Activated CD4-positive, alpha-beta T cell treated with anti-CD3 and anti-CD28 coated beads, Interleukin-2, amount 50 U/mL, for 1 hour (primary cell): ENCODE results near the gene XPO1.
"Not testable (repeated sequence)": the region's sequence is repeated elsewhere in the genome, so short reads cannot be mapped to it uniquely, and the experiment has no call there.

Experiments
- DNase-seq: peaks from one replicate; pipeline ENCODE4 v3.0.0-alpha.2; 2020

XPO1 gene

DNA sequence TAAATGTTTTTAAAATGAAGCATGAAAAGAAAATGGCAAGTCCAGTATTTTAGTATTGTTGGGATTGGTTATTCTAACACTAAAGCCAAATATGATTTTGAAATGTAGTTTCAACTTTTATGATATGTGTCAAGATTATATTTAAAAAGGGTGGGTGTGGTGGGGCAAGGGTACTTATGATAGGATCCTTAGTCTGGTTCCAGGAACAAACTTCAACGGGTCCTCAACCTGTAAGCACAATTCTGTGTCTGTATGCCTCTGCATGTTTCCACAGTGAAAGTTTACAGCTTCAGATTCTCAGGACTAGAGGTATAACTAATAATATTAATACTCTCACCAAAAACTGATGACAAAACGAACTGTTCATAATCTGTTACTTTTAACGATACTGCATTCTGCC, 73.1 kb downstream of the XPO1 start:
- DNase-seq, result no peak

DNA sequence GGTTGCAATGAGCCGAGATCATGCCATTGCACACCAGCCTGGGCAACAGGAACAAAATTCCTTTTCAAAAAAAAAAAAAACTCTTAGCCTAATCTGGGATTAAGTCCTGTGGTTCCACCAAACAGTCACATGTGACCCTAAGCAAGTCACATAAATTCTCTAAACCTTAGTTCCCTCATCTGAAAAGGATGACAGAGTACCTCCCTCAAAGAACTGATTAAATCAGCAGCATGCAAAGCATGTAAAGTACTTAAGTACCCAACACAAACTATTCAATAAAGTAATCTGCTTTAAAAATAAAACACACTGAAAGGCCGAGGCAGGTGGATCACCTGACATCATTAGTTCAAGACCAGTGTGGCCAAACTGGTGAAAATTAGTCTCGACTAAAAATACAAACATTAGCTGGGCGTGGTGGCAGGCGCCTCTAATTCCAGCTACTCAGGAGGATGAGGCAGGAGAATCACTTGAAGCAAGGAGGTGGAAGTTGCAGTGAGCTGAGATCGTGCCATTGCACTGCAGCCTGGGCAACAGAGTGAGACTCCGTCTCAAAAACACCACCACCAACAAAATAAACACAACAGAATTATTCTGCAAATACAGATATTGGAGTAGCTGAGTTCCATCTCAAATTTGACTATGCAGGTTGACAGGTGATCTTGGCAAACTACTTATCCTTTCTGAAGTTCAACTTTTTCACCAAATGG, 74.2 kb downstream of the XPO1 start:
- DNase-seq, result no peak

DNA sequence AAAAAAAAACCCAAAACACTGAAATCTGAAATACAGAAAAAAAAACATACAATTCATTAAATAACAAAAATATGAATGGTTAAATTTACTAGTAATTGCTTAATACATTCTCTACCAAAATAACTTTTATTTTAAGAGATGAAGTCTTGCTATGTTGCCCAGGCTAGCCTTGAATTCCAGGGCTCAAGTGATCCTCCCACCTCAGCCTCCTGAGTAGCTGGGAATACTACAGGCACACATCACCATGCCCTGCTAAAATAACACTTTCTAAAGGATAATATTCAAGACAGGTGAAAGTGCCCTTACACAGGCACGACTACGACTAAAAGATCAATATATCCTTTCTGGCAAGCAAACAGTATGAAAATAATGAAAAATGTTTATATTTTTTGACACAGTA, 76.8 kb downstream of the XPO1 start:
- DNase-seq, result no peak

DNA sequence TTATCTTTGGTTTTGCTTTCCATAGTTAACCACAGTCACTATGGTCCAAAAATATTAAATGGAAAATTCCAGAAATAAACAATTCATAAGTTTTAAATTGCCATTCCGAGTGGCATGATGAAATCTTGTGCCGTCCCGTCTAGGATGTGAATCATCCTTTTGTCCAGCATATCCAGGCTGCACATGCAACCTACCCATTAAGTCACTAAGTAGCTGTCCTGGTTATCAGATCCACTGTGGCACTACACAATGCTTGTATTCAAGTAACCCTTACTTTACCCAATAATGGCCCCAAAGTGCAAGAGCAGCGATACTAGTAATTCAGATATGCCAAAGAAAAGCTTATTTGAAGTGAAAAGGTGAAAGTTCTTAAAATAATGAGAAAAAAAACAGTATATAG, 78.0 kb downstream of the XPO1 start:
- DNase-seq, result no peak

DNA sequence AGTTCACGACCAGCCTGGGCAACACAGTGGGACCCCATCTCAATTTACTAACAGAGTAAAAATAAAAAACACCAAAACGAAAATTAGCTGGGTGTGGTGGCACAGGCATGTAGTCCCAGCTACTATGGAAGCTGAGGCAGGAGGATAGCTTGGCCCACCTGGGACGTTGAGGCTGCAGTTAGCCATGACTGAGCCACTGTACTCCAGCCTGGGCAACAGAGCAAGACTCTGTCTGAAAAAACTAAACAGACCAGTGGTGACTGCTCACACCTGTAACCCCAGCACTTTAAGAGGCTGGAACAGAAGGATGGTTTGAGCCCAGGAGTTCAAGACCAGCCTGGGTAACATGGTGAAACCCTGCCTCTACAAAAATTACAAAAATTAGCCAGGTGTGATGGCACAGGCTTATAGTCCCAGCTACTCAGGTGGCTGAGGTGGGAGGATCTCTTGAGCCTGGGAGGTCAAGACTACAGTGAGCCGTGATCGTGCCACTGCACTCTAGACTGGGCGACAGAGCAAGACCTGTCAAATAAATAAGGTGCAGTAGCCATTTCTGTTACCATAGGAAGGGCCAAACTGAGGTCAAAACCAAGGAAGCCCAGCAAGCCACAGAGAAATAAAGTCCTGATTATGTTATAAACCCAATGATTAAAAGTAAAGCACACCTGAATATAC, 81.3 kb downstream of the XPO1 start:
- no peak for DNase-seq

DNA sequence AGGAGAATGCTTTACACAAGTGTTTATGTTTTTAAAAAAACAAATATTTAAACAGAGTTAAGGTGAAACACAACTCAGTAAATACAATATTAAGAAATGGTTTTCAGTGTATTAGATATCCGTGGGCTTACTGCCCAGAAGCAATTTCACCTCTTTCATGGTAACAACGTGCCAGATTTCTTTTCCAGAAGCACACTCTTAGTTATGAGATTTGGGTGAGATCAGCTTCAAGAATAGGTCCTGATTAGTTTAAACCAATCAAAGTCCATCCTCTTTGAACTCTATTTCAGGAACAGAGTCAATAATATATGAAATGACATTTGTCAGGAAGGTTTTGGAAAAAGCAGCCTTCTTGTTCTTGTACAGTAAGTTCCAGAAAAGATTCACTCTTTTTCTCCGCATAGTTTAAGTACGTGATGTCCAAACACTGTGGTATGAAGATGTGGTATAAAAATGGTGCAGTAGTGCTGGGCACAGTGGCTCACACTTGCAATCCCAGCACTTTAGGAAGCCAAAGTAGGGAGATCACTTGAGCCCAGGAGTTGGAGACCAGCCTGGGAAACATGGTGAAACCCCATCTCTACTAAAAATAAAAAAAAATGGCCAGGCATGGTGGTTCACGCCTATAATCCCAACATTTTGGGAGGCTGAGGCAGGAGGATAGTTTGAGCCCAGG, 81.9 kb downstream of the XPO1 start:
- DNase-seq, result no peak

DNA sequence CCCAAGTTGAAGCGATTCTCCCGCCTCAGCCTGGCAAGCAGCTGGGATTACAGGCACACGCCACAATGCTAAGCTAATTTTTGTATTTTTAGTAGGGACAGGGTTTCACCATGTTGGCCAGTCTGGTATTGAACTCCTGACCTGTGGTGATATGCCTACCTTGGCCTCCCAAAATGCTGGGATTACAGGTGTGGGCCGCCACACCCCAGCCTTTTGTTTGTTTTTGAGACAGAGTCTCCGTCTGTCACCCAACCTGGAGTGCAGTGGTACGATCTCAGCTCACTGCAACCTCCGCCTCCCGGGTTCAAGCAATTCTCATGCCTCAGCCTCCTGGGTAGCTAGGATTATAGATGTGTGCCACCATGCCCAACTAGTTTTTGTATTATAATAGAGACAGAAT, 83.2 kb downstream of the XPO1 start:
- not testable (repeated sequence) for DNase-seq

DNA sequence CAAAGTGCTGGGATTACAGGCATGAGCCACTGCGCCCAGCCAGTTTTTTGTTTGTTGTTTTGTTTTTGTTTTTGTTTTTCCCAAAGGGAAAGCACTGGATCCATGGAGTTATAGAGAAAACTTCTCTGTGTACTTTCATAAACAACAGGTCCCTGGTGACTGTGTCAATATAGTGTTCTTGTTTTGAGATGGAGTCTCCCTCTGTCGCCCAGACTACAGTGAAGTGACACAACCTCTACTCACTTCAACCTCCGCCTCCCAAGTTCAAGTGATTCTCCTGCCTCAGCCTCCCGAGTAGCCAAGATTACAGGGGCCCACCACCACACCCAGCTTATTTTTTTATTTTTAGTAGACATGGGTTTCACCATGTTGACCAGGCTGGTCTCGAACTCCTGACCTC, 83.8 kb downstream of the XPO1 start:
- no peak for DNase-seq

DNA sequence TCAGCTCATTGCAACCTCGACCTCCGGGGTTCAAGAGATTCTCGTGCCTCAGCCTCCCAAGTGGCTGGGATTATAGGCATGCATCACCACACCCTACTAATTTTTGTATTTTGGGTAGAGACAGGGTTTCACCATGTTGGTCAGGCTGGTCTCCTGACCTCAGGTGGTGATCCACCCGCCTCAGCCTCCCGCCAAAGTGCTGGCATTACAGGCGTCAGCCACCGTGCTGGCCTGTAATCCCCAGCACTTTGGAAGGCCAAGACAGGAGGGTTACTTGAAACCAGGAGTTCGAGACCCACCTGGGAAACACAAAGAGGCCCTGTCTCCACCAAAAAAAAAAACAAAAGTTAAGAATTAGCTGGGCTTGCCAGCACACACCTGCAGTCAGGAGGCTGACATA, 85.8 kb downstream of the XPO1 start:
- no peak for DNase-seq

DNA sequence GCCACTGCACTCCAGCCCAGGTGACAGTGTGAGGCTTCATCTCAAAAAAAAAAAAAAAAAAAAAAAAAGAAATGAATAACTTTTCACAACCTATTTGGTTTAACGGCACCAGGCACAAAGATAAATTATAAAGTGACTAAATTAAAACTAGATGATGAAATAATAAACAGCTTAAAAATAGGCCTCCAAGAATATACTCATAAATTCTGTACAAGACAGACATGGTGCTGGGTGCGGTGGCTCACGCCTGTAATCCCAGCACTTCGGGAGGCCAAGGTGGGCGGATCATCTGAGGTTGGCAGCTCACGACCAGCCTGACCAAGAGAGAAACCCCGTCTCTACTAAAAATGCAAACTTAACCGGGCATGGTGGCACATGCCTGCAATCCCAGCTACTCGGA, 87.0 kb downstream of the XPO1 start:
- no peak for DNase-seq

DNA sequence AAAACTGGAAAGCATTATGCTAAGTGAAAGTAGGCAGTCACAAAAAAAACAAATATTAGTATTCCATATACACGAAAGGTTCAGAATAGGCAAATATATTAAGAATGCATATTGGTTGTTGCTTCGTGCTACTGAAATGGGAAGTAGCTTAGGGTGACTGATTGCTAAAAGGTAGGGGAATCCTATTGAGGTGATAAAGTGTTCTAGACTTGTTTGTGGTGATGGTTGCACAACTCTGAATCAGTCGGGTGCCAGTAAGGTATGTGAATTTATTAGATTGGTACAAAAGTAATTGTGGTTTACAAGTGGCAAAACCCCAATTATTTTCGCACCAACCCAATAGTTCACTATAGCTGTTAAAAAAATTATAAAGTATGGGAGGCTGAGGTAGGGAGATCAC, 88.0 kb downstream of the XPO1 start:
- DNase-seq, result no peak

DNA sequence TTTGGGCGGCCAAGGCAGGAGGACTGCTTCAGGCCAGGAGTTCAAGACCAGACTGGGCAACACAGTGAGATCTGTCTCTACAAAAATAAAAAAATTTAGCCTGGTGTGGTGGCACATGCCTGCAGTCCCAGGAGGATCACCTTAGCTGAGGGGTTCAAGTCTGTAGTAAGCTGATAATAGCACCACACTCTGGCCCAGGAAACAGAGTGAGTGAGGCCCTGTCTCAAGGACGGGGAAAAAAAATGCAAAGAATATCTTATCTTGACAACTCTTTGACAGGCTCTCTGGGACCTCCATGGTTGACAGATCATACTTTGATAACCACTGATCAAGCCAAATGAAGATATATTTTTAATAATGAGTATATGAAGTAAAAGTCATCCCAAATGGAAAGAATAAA, 89.9 kb downstream of the XPO1 start:
- DNase-seq, result no peak

DNA sequence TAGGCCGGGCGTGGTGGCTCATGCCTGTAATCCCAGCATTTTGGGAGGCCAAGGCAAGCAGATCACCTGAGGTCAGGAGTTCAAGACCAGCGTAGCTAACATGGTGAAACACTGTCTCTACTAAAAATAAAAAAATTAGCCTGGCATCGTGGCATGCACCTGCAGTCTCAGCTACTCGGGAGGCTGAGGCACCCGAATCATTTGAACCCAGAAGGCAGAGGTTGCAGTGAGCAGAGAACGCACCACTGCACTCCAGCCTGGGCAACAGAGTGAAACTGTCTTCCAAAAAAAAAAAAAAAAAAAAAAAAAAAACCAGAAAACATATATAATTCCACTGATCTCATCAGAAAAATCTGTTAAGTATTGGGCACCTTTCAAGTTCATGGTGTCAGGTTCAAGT, 91.2 kb downstream of the XPO1 start:
- DNase-seq, result not testable (repeated sequence)

DNA sequence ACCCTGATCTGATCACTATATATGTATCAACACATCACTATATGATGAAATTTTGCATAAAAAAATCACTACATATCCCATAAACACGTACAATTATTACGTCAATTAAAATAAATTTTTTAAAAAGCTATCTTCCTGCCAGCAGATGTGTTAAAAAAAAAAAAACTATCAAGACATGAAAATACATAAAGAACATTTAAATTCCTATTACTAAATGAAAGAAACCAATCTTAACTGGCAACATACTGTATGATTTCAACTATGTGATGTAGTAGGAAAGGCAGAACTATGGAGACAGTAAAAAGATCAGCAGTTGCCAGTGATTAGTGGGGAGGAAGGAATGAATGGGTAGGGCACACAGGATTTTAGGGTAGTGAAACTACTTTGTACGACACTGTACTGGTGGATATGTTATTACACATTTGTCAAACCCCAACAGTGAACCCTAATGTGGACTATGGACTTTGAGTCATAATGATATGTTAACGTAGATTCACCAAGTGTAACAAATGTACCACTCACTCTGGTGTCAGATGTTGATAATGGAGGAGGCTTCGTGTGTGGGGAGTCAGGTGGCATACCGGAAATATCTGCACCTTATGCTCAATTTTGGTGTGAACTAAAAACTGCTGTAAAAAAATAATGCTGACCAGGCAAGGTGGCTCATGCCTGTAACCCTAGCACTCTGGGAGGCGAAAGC, 94.7 kb downstream of the XPO1 start:
- no peak for DNase-seq

DNA sequence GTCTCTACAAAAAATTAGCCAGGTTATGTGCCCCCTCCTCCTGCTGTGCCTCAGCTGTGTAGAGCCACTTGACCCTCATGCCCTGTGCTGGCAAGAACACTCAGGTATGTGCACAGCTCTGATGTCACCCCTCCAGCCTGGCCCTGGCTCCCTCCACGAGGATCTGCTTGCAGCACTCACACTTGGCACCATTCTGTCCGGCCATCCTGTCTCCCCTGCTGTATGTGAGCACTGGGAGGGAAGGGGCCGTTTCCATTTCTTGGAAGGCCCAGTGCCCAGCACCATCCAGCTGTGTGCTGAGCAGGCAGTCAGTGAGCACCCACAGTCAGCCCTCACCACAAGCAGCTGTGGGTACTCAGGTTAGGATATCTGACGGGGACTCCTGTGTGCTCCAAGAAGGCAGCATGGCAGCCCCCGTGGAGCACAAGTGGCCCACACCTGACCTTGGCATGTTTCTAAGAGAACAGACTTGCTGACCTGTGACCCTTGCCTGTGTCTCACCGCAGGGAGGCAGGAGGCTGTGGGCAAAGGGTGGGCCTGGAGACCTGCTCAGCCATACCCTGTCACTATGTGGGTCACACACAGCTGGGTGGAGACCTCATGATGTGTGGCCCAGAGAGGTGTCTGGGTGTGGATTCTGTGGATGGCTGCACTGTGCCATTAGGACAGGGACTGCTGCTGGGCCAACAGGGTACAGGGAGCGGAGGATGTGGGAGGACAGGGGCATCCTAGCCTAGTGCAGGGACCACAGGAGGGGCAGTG, 98.7 kb downstream of the XPO1 start:
- no peak for DNase-seq

DNA sequence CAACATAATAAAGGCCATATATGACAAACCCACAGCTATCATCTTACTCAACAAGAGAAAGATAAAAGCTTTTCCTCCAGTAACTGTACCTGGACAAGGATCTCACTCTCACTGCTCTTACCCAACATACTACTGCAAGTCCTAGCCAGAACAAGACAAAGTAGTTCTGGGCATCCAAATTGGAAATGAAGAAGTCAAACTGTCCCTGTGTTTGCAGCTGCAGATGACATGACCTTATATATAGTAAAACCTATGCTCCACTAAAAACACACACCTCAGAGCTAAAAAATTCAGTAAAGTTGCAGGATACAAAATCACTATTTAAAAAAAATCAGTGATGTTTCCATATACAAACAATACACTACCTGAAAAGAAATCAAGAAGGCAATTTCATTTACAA, 99.5 kb downstream of the XPO1 start:
- DNase-seq, result no peak

DNA sequence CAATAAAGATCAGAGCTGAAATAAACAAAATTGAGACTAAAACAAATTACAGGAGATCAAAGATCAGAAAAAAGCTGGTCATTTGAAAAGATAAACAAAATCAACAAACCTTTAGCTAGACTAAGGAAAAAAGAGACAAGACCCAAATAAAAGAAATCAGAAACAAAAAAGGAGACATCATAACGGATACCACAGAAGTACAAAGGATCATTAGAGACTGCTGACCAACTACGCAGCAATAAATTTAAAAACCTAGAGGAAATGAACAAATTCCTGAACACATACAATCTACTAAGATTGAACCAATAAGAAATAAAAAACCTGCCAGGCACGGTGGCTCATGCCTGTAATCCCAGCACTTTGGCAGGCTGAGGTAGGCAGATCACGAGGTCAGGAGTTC, 101.0 kb downstream of the XPO1 start:
- no peak for DNase-seq

DNA sequence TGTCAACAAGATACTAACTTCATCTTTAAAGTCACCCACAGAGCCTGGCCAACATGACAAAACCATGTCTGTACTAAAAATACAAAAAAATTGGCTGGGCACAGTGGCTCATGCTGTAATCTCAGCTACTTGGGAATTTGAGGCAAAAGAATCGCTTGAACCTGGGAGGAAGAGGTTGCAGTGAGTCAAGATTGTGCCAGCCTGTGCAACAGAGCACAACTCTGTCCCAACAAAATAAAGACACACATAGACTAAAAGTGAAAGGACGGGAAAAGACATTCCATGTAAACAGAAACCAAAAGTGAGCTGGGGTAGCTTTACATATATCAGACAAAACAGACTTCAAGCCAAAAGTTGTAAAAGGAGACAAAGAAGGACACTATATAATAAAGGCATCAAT, 102.1 kb downstream of the XPO1 start:
- DNase-seq, result no peak

DNA sequence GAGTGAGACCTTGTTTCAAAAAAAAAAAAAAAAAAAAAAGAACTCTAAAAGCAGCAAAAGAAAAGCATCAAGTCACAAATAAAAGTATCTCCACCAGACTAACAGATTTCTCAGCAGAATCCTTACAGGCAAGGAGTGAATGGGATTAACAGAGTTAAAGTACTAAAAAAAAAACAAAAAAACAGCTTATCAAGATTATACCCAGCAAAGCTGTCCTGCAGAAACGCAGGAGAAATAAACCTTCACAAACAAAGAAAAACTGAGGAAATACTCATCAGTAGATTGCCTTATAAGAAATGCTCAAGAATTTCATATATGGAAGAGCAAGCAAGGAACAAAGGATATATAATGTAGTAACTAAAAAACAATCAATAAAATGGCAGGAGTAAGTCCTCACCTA, 102.9 kb downstream of the XPO1 start:
- no peak for DNase-seq

DNA sequence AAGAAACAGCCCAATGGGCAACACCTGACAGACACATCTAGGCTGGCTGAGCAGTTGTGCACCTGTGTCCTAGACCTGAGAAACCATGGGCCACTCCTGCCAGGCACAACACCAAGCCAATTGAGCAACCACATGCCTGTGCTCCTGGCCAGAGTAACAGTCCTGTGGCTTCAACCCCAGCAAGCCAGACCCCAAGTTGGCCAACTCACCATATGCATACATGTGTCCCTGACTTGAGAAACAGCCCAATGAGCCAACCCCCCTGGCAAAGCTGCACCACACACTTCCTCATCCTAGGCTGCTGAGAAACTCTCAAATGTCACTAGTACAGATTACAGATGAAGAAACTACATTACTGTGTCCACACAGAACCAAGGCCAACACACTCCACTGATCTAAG, 103.8 kb downstream of the XPO1 start:
- no peak for DNase-seq

DNA sequence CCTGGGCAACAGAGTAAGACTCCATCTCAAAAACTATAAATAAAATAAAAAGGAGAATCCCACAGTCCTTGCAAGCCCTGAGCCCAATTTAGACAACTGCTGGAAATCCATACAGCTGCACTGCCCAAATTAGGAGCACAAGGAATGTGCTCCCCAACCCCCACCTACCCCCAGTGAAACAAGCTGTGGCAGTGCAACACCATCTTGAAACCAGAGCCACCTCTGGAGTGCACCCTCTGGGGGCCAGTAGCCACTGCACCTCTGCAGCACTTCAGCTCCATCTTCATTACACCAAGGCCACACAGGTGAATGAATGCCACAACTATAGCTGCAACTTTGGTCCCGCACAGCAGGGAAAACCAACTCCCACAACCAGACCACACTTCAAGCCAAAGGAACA, 104.5 kb downstream of the XPO1 start:
- DNase-seq, result no peak

DNA sequence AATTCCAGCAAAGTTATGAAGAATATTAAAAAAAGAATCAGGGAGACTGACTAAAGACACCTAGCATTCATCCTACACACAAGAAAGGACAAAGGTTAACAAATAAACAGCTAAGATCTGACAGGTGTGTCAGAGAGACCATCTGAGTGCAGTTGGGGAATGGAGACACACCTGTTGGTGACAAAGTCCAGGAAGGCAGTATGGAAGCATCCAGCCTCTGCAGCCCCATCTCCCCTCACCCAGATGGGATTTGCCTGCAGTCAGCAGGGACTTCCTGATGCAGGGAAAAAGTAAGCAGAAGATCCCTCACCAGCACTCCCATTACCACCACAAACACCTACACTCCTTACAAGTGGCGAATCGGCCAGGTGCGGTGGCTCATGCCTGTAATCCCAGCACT, 105.2 kb downstream of the XPO1 start:
- DNase-seq, result no peak

DNA sequence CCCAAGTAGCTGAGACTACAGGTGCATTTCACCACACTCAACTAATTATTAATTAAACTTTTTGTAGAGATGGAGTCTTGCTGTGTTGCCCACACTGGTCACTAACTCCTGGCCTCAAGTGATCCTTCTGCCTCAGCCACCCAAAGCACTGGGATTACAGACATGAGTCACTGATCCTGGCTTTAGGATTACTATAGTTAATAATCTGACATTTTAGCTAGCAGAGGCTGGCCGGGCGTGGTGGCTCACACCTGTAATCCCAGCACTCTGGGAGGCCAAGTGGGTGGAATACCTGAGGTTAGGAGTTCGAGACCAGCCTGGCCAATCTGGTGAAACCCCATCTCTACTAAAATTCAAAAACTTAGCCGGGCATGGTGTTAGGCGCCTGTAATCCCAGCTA, 106.8 kb downstream of the XPO1 start:
- DNase-seq, result no peak
